SK-N-MC (cell line): ENCODE results near the gene DET1.

Experiments used
- EZH2 ChIP-seq: fragments of 200-600 bp; sonication (generic); IDR thresholded peaks from one replicate; pipeline ENCODE4 v1.6.1; 2017; ENCODE audit warnings: antibody characterized with exemption
- FOXP2 ChIP-seq: optimal IDR thresholded peaks from 2 replicates; pipeline ENCODE3; 2011; ENCODE audit warnings: mild to moderate bottlenecking, moderate library complexity; ENCODE audit not compliant: insufficient read depth; ENCODE audit errors: extremely low read length, control extremely low read depth
- POLR2AphosphoS5 ChIP-seq: IDR thresholded peaks from 2 replicates; pipeline ENCODE4 v1.6.1; 2012; ENCODE audit warnings: mild to moderate bottlenecking, low read depth, low read length, borderline replicate concordance

GRCh38 chr15:88498996-88499395, 47.5 kb downstream of the DET1 start:
- no peak for TF ChIP-seq FOXP2
- no peak for TF ChIP-seq EZH2
- TF ChIP-seq POLR2AphosphoS5 = no peak
